Keratinocyte (primary cell): ENCODE data around the gene OR2B6. TPM values are rescaled to one million over a fixed set of nuclear protein-coding genes. Genes with fewer than 3 reads are reported as not detected.

Experiments used
- DNase-seq: peaks from one replicate; pipeline ENCODE4 v3.0.0-alpha.2; 2011; ENCODE audit warnings: low read depth, missing footprints, low spot score
- FAIRE-seq: peaks from 2 replicates; lab custom pipeline; 2011; peaks lifted over from hg19 to GRCh38; lab: Jason Lieb, UNC
- H2AFZ ChIP-seq: 2 replicates; pipeline ENCODE4 v1.6.0; 2012; ENCODE audit warnings: low read length, control low read depth, inconsistent platforms; ENCODE audit not compliant: control insufficient read depth
- H3K27ac ChIP-seq: 2 replicates; pipeline ENCODE4 v1.5.1; 2011; ENCODE audit warnings: low read length; ENCODE audit not compliant: control insufficient read depth, insufficient read depth
- H3K27me3 ChIP-seq: 3 replicates; pipeline ENCODE4 v1.6.0; 2011; ENCODE audit warnings: low read length; ENCODE audit not compliant: control insufficient read depth, insufficient read depth; ENCODE audit errors: extremely low read depth
- H3K36me3 ChIP-seq, 2 experiments: 2 replicates in 1 of 2; 3 replicates in 1 of 2; pipeline ENCODE4 v1.5.1; 2011; ENCODE audit warnings: low read length in 2 of 2, mild to moderate bottlenecking in 1 of 2; ENCODE audit not compliant: control insufficient read depth in 2 of 2, insufficient read depth in 2 of 2; ENCODE audit errors: extremely low read depth in 1 of 2
- H3K4me1 ChIP-seq: 3 replicates; pipeline ENCODE4 v1.5.1; 2011; ENCODE audit warnings: low read length; ENCODE audit not compliant: control insufficient read depth, insufficient read depth; ENCODE audit errors: extremely low read depth
- H3K4me2 ChIP-seq: 3 replicates; pipeline ENCODE4 v1.6.0; 2011; ENCODE audit warnings: low read depth, low read length; ENCODE audit not compliant: control insufficient read depth, insufficient read depth; ENCODE audit errors: extremely low read depth
- H3K4me3 ChIP-seq, 3 experiments: fragments of 200-600 bp in 1 of 3; sonication (generic) in 1 of 3; 2 replicates in 2 of 3; 3 replicates in 1 of 3; pipeline ENCODE4 v1.5.1; 2011 to 2016; ENCODE audit warnings: low read length in 3 of 3, mild to moderate bottlenecking in 3 of 3, control low read depth in 2 of 3, inconsistent platforms in 1 of 3, low read depth in 1 of 3, mixed read lengths in 1 of 3, mixed run types in 1 of 3, moderate library complexity in 1 of 3; ENCODE audit not compliant: control insufficient read depth in 2 of 3, insufficient read depth in 2 of 3; ENCODE audit errors: extremely low read depth in 1 of 3
- H3K79me2 ChIP-seq: 2 replicates; pipeline ENCODE4 v1.6.0; 2012; ENCODE audit warnings: low read length; ENCODE audit not compliant: control insufficient read depth, insufficient read depth
- H3K9ac ChIP-seq: 3 replicates; pipeline ENCODE4 v1.6.0; 2011; ENCODE audit warnings: low read length; ENCODE audit not compliant: control insufficient read depth, insufficient read depth; ENCODE audit errors: extremely low read depth
- H3K9me1 ChIP-seq: 3 replicates; pipeline ENCODE4 v1.6.0; 2011; ENCODE audit warnings: low read length; ENCODE audit not compliant: control insufficient read depth, insufficient read depth; ENCODE audit errors: extremely low read depth
- H3K9me3 ChIP-seq: 2 replicates; pipeline ENCODE4 v1.5.1; 2012; ENCODE audit warnings: low read depth, low read length; ENCODE audit not compliant: control insufficient read depth
- H4K20me1 ChIP-seq: 3 replicates; pipeline ENCODE4 v1.6.0; 2011; ENCODE audit warnings: low read length; ENCODE audit not compliant: control insufficient read depth, insufficient read depth; ENCODE audit errors: extremely low read depth
- EZH2 ChIP-seq: IDR thresholded peaks from one replicate; pipeline ENCODE4 v1.6.1; 2012; ENCODE audit warnings: inconsistent platforms, mild to moderate bottlenecking, low read length, moderate library complexity
- dilution Hi-C: fragments of 300-500 bp; cut with MboI; formaldehyde crosslinking; loops from one replicate; pipeline ENCODE4 v1.7.0; 2020; ENCODE audit warnings: low sequenced_read_pairs; ENCODE audit not compliant: extremely low pct_ligation_motif_present
- polyA plus RNA-seq, 5 experiments: library from polyadenylated mRNA; depleted of rRNA in 3 of 5; stranded (reverse) in 3 of 5; stranded (forward) in 1 of 5; unstranded in 1 of 5; fragments of >200 nt; gene quantifications; 1 replicate in 1 of 5; 2 replicates in 3 of 5; 3 replicates in 1 of 5; pipeline versions ENCODE4 v1.2.1 to v1.2.3, GENCODE V29; 2011 to 2012; ENCODE audit warnings: missing spikeins in 2 of 5, low read depth in 1 of 5, low replicate concordance in 1 of 5
- TF ChIP-seq, protein P1 (sequence below), 3 experiments: IDR thresholded peaks in 1 of 3; conservative IDR thresholded peaks in 1 of 3; optimal IDR thresholded peaks in 1 of 3; 2 replicates in 2 of 3; 3 replicates in 1 of 3; pipeline versions ENCODE3 to v1.5.1; 2011; ENCODE audit warnings: low read length in 3 of 3, mild to moderate bottlenecking in 3 of 3, moderate library complexity in 2 of 3, control low read depth in 1 of 3, inconsistent platforms in 1 of 3; ENCODE audit not compliant: insufficient read depth in 2 of 3; ENCODE audit errors: extremely low read depth in 1 of 3

The OR2B6 gene
- polyA plus RNA-seq, 1 donor (not counting 4 experiments of a cell fraction or from before 2014, with no cell fraction given): not detected

- FAIRE-seq (no peak), DNase-seq (no peak)
- H3K27me3 ChIP-seq: no peaks in the 10 kb centered on the region
- H3K9ac ChIP-seq: no peak overlapping the region
- no peaks in the 10 kb centered on the region for H3K9me1 ChIP-seq
- H3K4me2 ChIP-seq: no peak overlapping the region
- no peaks in the 10 kb centered on the region for H3K36me3 ChIP-seq
- H3K4me1 ChIP-seq: peaks cover 6% of the 10 kb centered on the region
- H4K20me1 ChIP-seq: no peaks in the 10 kb centered on the region
- dilution Hi-C loops: no loop called here
- H3K4me3 ChIP-seq: no peak overlapping the region
- H2AFZ ChIP-seq: no peak overlapping the region
- H3K27ac ChIP-seq: no peak overlapping the region
- no peaks in the 10 kb centered on the region for H3K9me3 ChIP-seq
- no peak for TF ChIP-seq EZH2
- TF ChIP-seq, protein P1, sequence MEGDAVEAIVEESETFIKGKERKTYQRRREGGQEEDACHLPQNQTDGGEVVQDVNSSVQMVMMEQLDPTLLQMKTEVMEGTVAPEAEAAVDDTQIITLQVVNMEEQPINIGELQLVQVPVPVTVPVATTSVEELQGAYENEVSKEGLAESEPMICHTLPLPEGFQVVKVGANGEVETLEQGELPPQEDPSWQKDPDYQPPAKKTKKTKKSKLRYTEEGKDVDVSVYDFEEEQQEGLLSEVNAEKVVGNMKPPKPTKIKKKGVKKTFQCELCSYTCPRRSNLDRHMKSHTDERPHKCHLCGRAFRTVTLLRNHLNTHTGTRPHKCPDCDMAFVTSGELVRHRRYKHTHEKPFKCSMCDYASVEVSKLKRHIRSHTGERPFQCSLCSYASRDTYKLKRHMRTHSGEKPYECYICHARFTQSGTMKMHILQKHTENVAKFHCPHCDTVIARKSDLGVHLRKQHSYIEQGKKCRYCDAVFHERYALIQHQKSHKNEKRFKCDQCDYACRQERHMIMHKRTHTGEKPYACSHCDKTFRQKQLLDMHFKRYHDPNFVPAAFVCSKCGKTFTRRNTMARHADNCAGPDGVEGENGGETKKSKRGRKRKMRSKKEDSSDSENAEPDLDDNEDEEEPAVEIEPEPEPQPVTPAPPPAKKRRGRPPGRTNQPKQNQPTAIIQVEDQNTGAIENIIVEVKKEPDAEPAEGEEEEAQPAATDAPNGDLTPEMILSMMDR (optimal IDR thresholded peaks at IDR 0.05 in 1 of 3, IDR thresholded peaks at IDR 0.05 in 1 of 3, conservative IDR thresholded peaks at IDR 0.05 in 1 of 3; ENCODE audit: extremely low read depth in 1 of 3, insufficient read depth in 2 of 3, low read length in 3 of 3): no peak
- H3K79me2 ChIP-seq: no peaks in the 10 kb centered on the region
These were observed 46.0 kb downstream of the OR2B6 start for GRCh38 chr6:28003059-28003458.

DNA sequence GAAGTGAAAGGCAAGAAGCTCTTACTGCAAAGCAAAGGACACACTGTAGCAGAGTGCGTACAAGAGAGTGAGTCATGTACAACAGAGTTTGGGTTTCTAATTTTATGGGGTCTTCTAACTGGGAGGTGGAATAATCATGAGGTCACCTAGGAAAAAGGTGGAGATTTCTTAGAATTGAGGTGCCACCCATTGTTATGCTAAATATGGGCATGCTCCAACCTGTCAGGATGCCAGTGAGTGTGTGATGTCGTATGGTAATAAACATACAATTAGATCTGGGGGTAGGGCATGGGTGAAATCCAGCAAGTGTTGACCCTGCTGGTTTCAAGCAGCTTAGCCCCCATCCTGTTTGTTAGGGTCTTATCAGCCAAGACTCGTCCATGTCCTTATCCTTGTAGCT, 46.6 kb downstream of the OR2B6 start:
- FAIRE-seq (no peak), DNase-seq (no peak)
- TF ChIP-seq, protein P1 (optimal IDR thresholded peaks at IDR 0.05 in 1 of 3, IDR thresholded peaks at IDR 0.05 in 1 of 3, conservative IDR thresholded peaks at IDR 0.05 in 1 of 3; ENCODE audit: extremely low read depth in 1 of 3, insufficient read depth in 2 of 3, low read length in 3 of 3): no peak
- no peak for TF ChIP-seq EZH2
- no peak overlapping the region for H2AFZ ChIP-seq
- no peak overlapping the region for H3K27ac ChIP-seq
- no peaks in the 10 kb centered on the region for H3K79me2 ChIP-seq
- H3K36me3 ChIP-seq: no peaks in the 10 kb centered on the region
- peaks cover 6% of the 10 kb centered on the region for H3K4me1 ChIP-seq
- H4K20me1 ChIP-seq: no peaks in the 10 kb centered on the region
- H3K4me2 ChIP-seq: no peak overlapping the region
- H3K27me3 ChIP-seq: peaks cover 3% of the 10 kb centered on the region
- dilution Hi-C loops: no loop called here
- H3K4me3 ChIP-seq: no peak overlapping the region
- H3K9me1 ChIP-seq: no peaks in the 10 kb centered on the region
- no peaks in the 10 kb centered on the region for H3K9me3 ChIP-seq
- no peak overlapping the region for H3K9ac ChIP-seq
